Medulla oblongata (tissue), 1 donor: ENCODE measurements around the gene ZNF831.

Experiments used
- DNase-seq: peaks from one replicate; pipeline ENCODE4 v3.0.0-alpha.2; 2015; ENCODE audit errors: extremely low spot score

ZNF831 gene

GRCh38 chr20:59163631-59164530 is at the start of gene ZNF831:
ZNF831 (plus strand) TSS chr20:59163821; CDS start chr20:59191020, 27,199 bp downstream.
- no peak for DNase-seq

- no peak for DNase-seq
Observed at GRCh38 chr20:59117526-59117925, 46.1 kb upstream of the ZNF831 start.

DNA sequence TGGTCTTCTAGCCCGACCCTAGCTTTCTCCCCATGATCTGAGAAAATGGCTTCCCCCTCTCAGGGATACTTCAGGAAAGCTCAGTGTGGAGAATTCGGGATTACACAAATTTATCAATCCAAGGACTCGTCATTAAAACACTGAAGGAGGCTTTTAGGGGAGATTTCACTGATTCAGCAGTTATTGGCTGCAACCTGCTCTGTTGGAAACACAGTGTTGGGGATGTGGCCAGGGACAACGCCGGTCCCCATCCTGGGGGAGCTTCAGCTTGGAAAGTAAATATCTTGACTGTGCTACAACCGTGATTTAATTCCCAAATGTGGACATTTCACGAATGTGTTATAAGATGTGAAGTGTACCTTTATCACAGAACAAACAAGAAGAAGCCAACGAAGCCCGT is 44.8 kb upstream of the ZNF831 start:
- no peak for DNase-seq

GRCh38 chr20:59120491-59120890 is 43.1 kb upstream of the ZNF831 start:
- DNase-seq: no peak

DNA sequence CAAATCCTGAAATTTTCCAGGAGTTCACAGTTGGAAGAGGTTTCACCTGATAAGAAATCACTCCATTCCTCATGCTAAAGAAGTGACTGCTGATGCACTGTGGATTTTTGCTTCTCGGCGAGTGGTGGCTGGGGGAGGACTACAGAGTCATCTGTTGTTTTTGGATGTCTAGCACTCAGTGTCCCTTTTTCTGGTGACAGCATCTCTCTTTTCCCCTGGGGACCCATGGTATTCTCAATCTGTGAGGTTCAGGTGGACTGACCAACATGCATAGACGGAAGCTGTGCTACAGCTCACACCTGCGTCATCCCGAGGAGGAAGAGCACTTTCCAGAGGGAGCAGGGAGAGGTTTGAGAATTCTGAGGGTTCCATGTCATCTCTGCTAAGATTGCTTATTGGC is 42.7 kb upstream of the ZNF831 start:
- DNase-seq: no peak

GRCh38 chr20:59121714-59122565 is 41.7 kb upstream of the ZNF831 start:
- DNase-seq: no peak

DNA sequence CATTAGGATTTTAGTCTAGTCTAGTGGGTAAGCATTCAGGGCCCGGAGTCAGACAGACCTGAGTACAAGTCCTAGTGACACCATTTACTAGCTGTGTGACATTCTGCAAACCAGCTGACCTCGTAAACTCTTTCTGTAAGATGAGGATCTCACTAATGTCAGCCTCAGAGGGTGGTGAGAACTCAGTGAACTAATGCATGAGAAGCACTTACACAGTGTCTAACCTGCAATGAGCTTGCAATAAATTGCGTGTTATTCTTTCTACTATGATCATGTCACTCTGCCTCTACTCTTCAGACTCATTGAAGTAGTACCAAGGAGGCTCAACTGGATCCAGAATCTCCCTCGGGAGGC is 41.1 kb upstream of the ZNF831 start:
- DNase-seq: no peak

GRCh38 chr20:59123011-59123677 is 40.5 kb upstream of the ZNF831 start:
- no peak for DNase-seq

GRCh38 chr20:59123678-59124255 is 39.9 kb upstream of the ZNF831 start:
- no peak for DNase-seq

DNA sequence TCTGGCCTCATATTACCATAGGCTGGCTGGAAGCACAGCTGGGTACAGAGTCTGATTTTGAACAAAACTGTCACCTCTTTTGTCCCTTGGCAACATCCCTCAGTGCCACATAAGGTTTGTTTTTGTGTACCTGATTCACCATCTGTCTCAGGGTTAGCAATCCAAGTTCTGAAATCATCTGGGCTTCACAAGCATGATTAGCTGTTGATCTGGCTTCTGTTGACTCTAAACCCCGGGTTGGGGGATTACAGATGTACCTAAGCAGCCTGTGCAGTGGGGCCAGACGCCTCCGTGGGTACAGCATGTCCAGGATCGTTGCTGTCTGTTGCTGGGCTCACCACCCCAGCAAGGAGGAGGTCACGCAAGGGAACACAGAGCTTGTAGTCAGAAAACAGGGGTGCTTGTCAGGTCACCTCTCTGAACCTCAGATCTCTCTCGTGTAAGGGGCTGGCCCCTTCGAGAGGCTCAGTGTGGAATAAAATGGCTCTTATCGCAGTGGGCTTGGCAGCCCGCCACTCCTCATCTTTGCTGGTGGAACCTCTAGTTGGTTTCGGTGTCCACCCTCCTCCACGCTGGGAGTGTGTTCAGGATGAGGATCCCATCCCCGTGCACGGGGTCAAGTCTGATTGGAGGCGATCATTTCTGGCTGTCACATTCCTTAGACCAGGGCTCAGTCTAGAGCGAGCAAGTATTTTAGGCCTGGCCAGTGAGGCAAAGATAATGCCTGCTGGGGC is 39.2 kb upstream of the ZNF831 start:
- no peak for DNase-seq

GRCh38 chr20:59125332-59125731 is 38.3 kb upstream of the ZNF831 start:
- DNase-seq: no peak

GRCh38 chr20:59125836-59126235 is 37.8 kb upstream of the ZNF831 start:
- no peak for DNase-seq

- no peak for DNase-seq
Observed at GRCh38 chr20:59127839-59128238, 35.8 kb upstream of the ZNF831 start.

DNA sequence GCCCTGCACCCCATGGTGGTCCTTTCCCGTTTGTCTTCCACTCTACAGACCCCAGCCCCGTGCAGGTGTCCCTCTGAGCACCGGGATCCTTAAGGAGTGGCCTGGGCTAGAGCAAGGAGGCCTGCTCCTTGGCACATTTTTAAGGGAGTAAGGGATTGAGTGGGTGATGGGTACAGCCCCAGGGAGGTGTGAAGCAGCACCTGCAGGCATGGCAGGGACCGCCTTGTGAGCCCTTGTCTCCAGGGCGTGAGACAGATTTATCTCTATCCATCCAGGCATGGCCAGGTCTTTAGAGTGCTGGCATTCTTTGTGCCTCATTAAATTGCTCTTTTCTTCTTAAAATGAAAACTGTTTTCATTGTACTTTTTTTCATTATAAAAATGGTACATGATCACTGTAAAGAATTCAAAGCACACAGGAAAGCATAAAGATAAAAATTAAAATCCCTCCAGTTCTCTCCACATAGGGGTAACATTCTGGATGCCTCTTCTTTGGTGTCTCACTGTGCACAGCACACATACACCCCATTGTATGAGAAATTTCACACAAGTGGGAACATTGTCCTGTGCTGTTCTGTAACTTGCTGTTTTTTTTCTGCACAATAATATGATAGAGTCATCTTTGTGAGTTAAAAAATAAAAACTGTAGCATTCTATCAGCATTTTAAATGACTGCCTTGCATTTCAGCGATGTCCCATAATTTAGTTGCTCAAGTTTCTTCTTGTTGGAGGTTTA is 31.9 kb upstream of the ZNF831 start:
- peak; percentile 72 for DNase-seq

- DNase-seq: no peak
Observed at GRCh38 chr20:59134182-59134581, 29.4 kb upstream of the ZNF831 start.

- no peak for DNase-seq
Observed at GRCh38 chr20:59135093-59135492, 28.5 kb upstream of the ZNF831 start.

- no peak for DNase-seq
Observed at GRCh38 chr20:59136027-59136426, 27.6 kb upstream of the ZNF831 start.

- DNase-seq: no peak
Observed at GRCh38 chr20:59137532-59137931, 26.1 kb upstream of the ZNF831 start.

- DNase-seq: no peak
Observed at GRCh38 chr20:59138114-59138748, 25.4 kb upstream of the ZNF831 start.

DNA sequence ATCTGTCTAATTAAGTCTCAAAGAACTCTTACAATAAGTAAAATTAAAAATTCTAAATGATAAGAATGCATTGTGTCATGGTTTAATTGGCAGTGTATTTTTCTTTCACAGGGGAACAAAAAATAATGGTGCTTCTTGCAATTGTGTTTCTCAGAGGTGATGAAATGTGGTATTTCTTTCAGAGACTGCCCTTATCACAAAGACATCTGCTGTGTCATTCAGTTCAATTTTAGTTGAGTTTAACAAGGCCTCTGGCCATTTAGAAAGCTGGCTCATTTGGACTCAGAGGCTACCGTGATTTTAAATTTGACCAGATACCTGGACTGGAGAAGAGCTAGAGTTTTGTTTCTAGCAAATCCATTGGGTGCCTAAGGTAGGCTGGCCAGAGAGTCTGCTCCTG is 23.6 kb upstream of the ZNF831 start:
- no peak for DNase-seq
